ENCODE results near the gene ZSCAN25. TPM values are rescaled to one million over a fixed set of nuclear protein-coding genes. Genes with fewer than 3 reads are reported as not detected.

ZSCAN25 gene
- total RNA-seq, 1 donor from 2014 or later, result 8.7 TPM

- H3F3A ChIP-seq (ENCODE audit: low read depth), result no peaks in the 10 kb centered on the region
- H3K27ac Mint-ChIP-seq, result no peak overlapping the region
- H3K9ac ChIP-seq, result no peak overlapping the region
- TF ChIP-seq EZH2phosphoT487 (IDR thresholded peaks at IDR 0.05), result no peak
- TF ChIP-seq CTCF (IDR thresholded peaks at IDR 0.05), result no peak
- no peak for TF ChIP-seq EZH2 (IDR thresholded peaks at IDR 0.05)
- no peaks in the 10 kb centered on the region for H3K9me3 Mint-ChIP-seq
- no peaks in the 10 kb centered on the region for H3K4me1 ChIP-seq
- no peaks in the 10 kb centered on the region for H3K79me2 ChIP-seq (ENCODE audit: low read depth)
- no peak for DNase-seq (ENCODE audit: low spot score)
- H3K36me3 Mint-ChIP-seq, result no peaks in the 10 kb centered on the region
- no peaks in the 10 kb centered on the region for H3K9me3 ChIP-seq (ENCODE audit: low read depth)
- H3K36me3 ChIP-seq, result no peaks in the 10 kb centered on the region
- no peak overlapping the region for H3K27ac ChIP-seq
- H2AFZ ChIP-seq (replicated peaks), result no peak overlapping the region
- peaks cover 3% of the 10 kb centered on the region for H3K4me1 Mint-ChIP-seq
- no peak overlapping the region for H3K4me3 Mint-ChIP-seq
- H3K27me3 Mint-ChIP-seq (ENCODE audit: insufficient read depth, low read depth), result no peaks in the 10 kb centered on the region
- no peaks in the 10 kb centered on the region for H4K20me1 ChIP-seq (ENCODE audit: low read depth)
- H3K27me3 ChIP-seq, result no peaks in the 10 kb centered on the region
- H3K4me3 ChIP-seq, result no peak overlapping the region
- no peak overlapping the region for H3K4me2 ChIP-seq
Observed at GRCh38 chr7:99674995-99675742, 58.4 kb downstream of the ZSCAN25 start.

DNA sequence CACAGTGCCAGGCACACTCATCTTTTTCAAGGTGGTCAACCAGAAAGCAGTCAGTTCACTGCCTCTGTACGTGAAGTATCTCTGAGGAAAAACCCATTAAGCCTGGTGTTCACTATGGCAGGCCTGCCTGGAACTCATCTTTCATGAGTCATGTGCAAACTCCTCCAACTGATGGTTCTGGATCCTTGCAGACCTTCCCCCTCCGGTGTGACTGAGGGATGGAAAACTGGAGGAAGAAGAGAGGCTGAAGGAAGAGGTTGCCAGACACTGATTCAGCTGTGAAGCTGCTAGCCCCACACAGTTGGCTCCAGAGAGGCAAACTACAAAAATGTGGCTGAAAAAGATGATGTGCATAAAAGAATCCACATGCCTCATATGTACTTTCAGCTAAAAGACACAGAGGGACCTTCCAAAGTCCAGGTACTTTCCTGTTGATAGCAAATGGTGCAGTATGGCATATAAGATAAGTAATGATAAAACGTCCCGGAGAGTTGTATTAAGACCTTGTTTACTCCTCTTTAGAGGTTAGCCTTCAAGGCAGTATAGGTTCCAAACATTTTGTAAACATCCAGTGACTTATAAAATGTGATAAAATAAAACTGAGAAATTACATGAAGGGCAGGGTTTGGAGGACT is 60.4 kb downstream of the ZSCAN25 start:
- Mint-ChIP-seq H3K4me3 (no peak overlapping the region), H3K36me3 (no peaks in the 10 kb centered on the region), H3K9me3 (peaks cover 6% of the 10 kb centered on the region), H3K27me3 (ENCODE audit: insufficient read depth, low read depth) (no peaks in the 10 kb centered on the region), H3K4me1 (peaks cover 3% of the 10 kb centered on the region), H3K27ac (no peak overlapping the region)
- Histone ChIP-seq H4K20me1 (ENCODE audit: low read depth) (no peaks in the 10 kb centered on the region), H2AFZ (replicated peaks) (no peak overlapping the region), H3K36me3 (no peaks in the 10 kb centered on the region), H3K9me3 (ENCODE audit: low read depth) (no peaks in the 10 kb centered on the region), H3K79me2 (ENCODE audit: low read depth) (no peaks in the 10 kb centered on the region), H3F3A (ENCODE audit: low read depth) (no peaks in the 10 kb centered on the region), H3K4me3 (no peak overlapping the region), H3K27ac (no peak overlapping the region), H3K9ac (no peak overlapping the region), H3K27me3 (no peaks in the 10 kb centered on the region), H3K4me2 (no peak overlapping the region), H3K4me1 (no peaks in the 10 kb centered on the region)
- TF ChIP-seq EZH2 (IDR thresholded peaks at IDR 0.05) (no peak), CTCF (IDR thresholded peaks at IDR 0.05) (no peak), EZH2phosphoT487 (IDR thresholded peaks at IDR 0.05) (no peak)
- no peak for DNase-seq (ENCODE audit: low spot score)

DNA sequence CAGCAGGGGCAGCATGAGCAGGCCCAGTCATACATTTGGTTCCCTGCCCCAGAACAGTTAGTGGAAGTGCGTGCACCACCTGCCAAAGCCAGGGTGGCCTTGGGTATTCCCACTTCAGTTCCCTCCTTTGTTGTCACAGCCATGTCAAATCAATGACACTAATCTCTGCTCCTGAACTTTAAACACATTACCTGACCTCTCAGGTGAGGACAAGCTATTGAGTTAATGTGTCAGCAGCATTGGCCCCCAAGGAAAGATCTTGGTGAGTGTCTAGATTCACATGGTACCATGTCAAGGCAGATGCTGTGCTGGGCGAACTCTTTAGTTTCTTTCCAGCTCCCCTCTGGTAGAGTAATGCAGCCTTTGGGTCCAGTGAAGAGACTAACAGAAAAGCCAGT is 60.9 kb downstream of the ZSCAN25 start:
- Histone ChIP-seq H3K27me3 (no peaks in the 10 kb centered on the region), H3K4me3 (no peak overlapping the region), H3K4me2 (no peak overlapping the region), H3F3A (ENCODE audit: low read depth) (no peaks in the 10 kb centered on the region), H3K36me3 (no peaks in the 10 kb centered on the region), H4K20me1 (ENCODE audit: low read depth) (no peaks in the 10 kb centered on the region), H3K9me3 (ENCODE audit: low read depth) (no peaks in the 10 kb centered on the region), H2AFZ (replicated peaks) (no peak overlapping the region), H3K27ac (no peak overlapping the region), H3K79me2 (ENCODE audit: low read depth) (no peaks in the 10 kb centered on the region), H3K9ac (no peak overlapping the region), H3K4me1 (no peaks in the 10 kb centered on the region)
- peaks cover 7% of the 10 kb centered on the region for H3K9me3 Mint-ChIP-seq
- H3K4me1 Mint-ChIP-seq, result peaks cover 3% of the 10 kb centered on the region
- H3K27ac Mint-ChIP-seq, result no peak overlapping the region
- H3K4me3 Mint-ChIP-seq, result no peak overlapping the region
- no peaks in the 10 kb centered on the region for H3K36me3 Mint-ChIP-seq
- H3K27me3 Mint-ChIP-seq (ENCODE audit: insufficient read depth, low read depth), result no peaks in the 10 kb centered on the region
- no peak for DNase-seq (ENCODE audit: low spot score)
- TF ChIP-seq EZH2 (IDR thresholded peaks at IDR 0.05) (no peak), EZH2phosphoT487 (IDR thresholded peaks at IDR 0.05) (no peak), CTCF (IDR thresholded peaks at IDR 0.05) (no peak)
